Glutamatergic neuron (in vitro differentiated cells): ENCODE measurements around the gene C16orf54. TPM values are rescaled to one million over a fixed set of nuclear protein-coding genes. Genes with fewer than 3 reads are reported as not detected.
"Not testable (repeated sequence)": the region's sequence is repeated elsewhere in the genome, so short reads cannot be mapped to it uniquely, and the experiment has no call there.

ENCODE experiments used
- DNase-seq: peaks from one replicate; pipeline ENCODE4 v3.0.0; 2022
- H3K27ac Mint-ChIP-seq: one replicate; pipeline ENCODE4 v1.8.0; 2020; ENCODE audit warnings: mild to moderate bottlenecking, mixed read lengths, inconsistent platforms; ENCODE audit not compliant: unreplicated experiment
- H3K27me3 Mint-ChIP-seq: one replicate; pipeline ENCODE4 v1.8.0; 2020; ENCODE audit warnings: mild to moderate bottlenecking, moderate library complexity, mixed read lengths, inconsistent platforms; ENCODE audit not compliant: unreplicated experiment
- H3K36me3 Mint-ChIP-seq: one replicate; pipeline ENCODE4 v1.8.0; 2020; ENCODE audit warnings: mild to moderate bottlenecking, mixed read lengths, inconsistent platforms; ENCODE audit not compliant: unreplicated experiment
- H3K4me1 Mint-ChIP-seq: one replicate; pipeline ENCODE4 v1.8.0; 2020; ENCODE audit warnings: mild to moderate bottlenecking, low read depth, mixed read lengths, inconsistent platforms; ENCODE audit not compliant: unreplicated experiment
- H3K4me3 Mint-ChIP-seq: one replicate; pipeline ENCODE4 v1.8.0; 2020; ENCODE audit warnings: mild to moderate bottlenecking, mixed read lengths, inconsistent platforms; ENCODE audit not compliant: unreplicated experiment
- H3K9me3 Mint-ChIP-seq: one replicate; pipeline ENCODE4 v1.8.0; 2020; ENCODE audit warnings: mild to moderate bottlenecking, moderate library complexity, mixed read lengths, inconsistent platforms; ENCODE audit not compliant: unreplicated experiment
- total RNA-seq: library from RNA; stranded (reverse); fragmentation: NEBNext Ultra II Directional; extraction: Animal tissue kit (Norgen Biotek cat#: 25700); gene quantifications from one replicate; pipeline ENCODE4 v1.2.1, GENCODE V29; 2021; ENCODE audit not compliant: unreplicated experiment
- TF ChIP-seq, protein P1 (sequence below): fragments of 200-600 bp; sonication (generic); IDR thresholded peaks from one replicate; pipeline ENCODE4 v1.5.0; 2021; ENCODE audit not compliant: partially characterized antibody, unreplicated experiment

C16orf54 gene
- total RNA-seq, 1 donor from 2014 or later, result not detected

DNA sequence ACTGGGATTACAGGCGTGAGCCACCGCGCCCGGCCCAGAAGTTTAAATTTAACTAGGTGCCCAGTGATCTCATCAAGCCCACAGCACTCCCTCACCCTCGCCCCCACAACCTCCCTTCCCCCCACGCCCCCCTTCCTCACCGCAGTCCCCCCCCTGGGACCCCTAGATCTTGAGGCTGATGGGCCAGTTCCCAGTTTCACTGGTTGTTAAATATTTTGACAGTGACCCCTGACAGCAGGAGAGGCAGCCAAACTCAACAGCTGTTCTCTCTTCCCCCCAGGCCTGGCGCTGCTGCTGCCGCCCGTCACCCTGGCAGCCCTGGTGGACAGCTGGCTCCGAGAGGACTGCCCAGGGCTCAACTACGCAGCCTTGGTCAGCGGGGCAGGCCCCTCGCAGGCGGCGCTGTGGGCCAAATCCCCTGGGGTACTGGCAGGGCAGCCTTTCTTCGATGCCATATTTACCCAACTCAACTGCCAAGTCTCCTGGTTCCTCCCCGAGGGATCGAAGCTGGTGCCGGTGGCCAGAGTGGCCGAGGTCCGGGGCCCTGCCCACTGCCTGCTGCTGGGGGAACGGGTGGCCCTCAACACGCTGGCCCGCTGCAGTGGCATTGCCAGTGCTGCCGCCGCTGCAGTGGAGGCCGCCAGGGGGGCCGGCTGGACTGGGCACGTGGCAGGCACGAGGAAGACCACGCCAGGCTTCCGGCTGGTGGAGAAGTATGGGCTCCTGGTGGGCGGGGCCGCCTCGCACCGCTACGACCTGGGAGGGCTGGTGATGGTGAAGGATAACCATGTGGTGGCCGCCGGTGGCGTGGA lies 51.2 kb downstream of the C16orf54 start:
- peaks cover 1% of the 10 kb centered on the region for H3K9me3 Mint-ChIP-seq
- no peak for DNase-seq
- no peak overlapping the region for H3K27ac Mint-ChIP-seq
- H3K4me1 Mint-ChIP-seq, result no peaks in the 10 kb centered on the region
- no peaks in the 10 kb centered on the region for H3K36me3 Mint-ChIP-seq
- no peak overlapping the region for H3K4me3 Mint-ChIP-seq
- TF ChIP-seq, protein P1, sequence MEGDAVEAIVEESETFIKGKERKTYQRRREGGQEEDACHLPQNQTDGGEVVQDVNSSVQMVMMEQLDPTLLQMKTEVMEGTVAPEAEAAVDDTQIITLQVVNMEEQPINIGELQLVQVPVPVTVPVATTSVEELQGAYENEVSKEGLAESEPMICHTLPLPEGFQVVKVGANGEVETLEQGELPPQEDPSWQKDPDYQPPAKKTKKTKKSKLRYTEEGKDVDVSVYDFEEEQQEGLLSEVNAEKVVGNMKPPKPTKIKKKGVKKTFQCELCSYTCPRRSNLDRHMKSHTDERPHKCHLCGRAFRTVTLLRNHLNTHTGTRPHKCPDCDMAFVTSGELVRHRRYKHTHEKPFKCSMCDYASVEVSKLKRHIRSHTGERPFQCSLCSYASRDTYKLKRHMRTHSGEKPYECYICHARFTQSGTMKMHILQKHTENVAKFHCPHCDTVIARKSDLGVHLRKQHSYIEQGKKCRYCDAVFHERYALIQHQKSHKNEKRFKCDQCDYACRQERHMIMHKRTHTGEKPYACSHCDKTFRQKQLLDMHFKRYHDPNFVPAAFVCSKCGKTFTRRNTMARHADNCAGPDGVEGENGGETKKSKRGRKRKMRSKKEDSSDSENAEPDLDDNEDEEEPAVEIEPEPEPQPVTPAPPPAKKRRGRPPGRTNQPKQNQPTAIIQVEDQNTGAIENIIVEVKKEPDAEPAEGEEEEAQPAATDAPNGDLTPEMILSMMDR, result no peak
- H3K27me3 Mint-ChIP-seq, result peaks cover 4% of the 10 kb centered on the region

DNA sequence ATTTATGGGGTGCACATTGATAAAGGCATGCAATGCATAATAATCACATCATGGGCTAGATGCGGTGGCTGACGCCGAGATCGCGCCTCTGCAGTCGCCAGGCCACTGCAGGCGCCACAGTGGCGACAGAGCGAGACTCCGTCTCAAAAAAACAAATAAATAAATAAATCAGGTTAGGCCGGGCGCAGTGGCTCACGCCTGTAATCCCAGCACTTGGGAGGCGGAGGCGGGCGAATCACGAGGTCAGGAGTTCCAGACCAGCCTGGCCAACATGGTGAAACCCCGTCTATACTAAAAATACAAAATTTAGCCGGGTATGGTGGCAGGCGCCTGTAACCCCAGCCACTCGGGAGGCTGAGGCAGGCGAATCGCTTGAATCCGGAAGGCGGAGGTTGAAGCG lies 53.2 kb downstream of the C16orf54 start:
- not testable (repeated sequence) for H3K36me3 Mint-ChIP-seq, H3K27ac Mint-ChIP-seq, H3K9me3 Mint-ChIP-seq, H3K4me1 Mint-ChIP-seq, DNase-seq, H3K27me3 Mint-ChIP-seq, H3K4me3 Mint-ChIP-seq

Other genes with a start within 250 kb of the C16orf54 start
- 75.0 TPM for gene NPIPB12, start 239.6 kb downstream of the C16orf54 start, total RNA-seq
- gene SPN, start 82.7 kb downstream of the C16orf54 start, total RNA-seq, result 0.27 TPM
- 34.7 TPM for gene QPRT, start 66.8 kb downstream of the C16orf54 start, total RNA-seq
- not detected for gene ZG16, start 32.3 kb upstream of the C16orf54 start, total RNA-seq
- 31.9 TPM for gene KIF22, start 44.8 kb upstream of the C16orf54 start, total RNA-seq
- 369 TPM for gene MAZ, start 60.5 kb upstream of the C16orf54 start, total RNA-seq
- 91.0 TPM for gene PRRT2, start 66.2 kb upstream of the C16orf54 start, total RNA-seq
- gene PAGR1, start 70.2 kb upstream of the C16orf54 start, total RNA-seq, result 110 TPM
- 82.7 TPM for gene MVP, start 74.5 kb upstream of the C16orf54 start, total RNA-seq
- gene CDIPT, start 117.2 kb upstream of the C16orf54 start, total RNA-seq, result 71.0 TPM
- gene SEZ6L2, start 153.6 kb upstream of the C16orf54 start, total RNA-seq, result 176 TPM
- gene ASPHD1, start 154.5 kb upstream of the C16orf54 start, total RNA-seq, result 56.4 TPM
- 18.4 TPM for gene KCTD13, start 180.2 kb upstream of the C16orf54 start, total RNA-seq
- gene TMEM219, start 216.1 kb upstream of the C16orf54 start, total RNA-seq, result 88.0 TPM
- 58.5 TPM for gene TAOK2, start 227.9 kb upstream of the C16orf54 start, total RNA-seq
- gene HIRIP3, start 249.6 kb upstream of the C16orf54 start, total RNA-seq, result 12.2 TPM